Neuronal stem cell (in vitro differentiated cells): ENCODE results near the gene CERCAM.

ENCODE experiments used
- DNase-seq: peaks from one replicate; pipeline ENCODE4 v3.0.0-alpha.2; 2013; ENCODE audit warnings: low spot score
- H2AFZ ChIP-seq: one replicate; pipeline ENCODE4 v1.6.1; 2013; ENCODE audit warnings: mild to moderate bottlenecking, low read length, inconsistent platforms
- H2AK5ac ChIP-seq: 2 replicates; pipeline ENCODE4 v1.6.1; 2013; ENCODE audit warnings: low read depth, mild to moderate bottlenecking, inconsistent platforms, low read length, moderate library complexity, mixed read lengths
- H2BK120ac ChIP-seq: 2 replicates; pipeline ENCODE4 v1.6.1; 2013; ENCODE audit warnings: low read depth, mild to moderate bottlenecking, inconsistent platforms, low read length, moderate library complexity, mixed read lengths
- H2BK12ac ChIP-seq: one replicate; pipeline ENCODE4 v1.6.1; 2013; ENCODE audit warnings: low read length, inconsistent platforms
- H2BK15ac ChIP-seq: 2 replicates; pipeline ENCODE4 v1.6.1; 2013; ENCODE audit warnings: mild to moderate bottlenecking, low read length, inconsistent platforms, mixed read lengths
- H2BK5ac ChIP-seq: one replicate; pipeline ENCODE4 v1.6.1; 2013; ENCODE audit warnings: inconsistent platforms, mild to moderate bottlenecking, low read length, moderate library complexity
- H3K14ac ChIP-seq: one replicate; pipeline ENCODE4 v1.6.1; 2013; ENCODE audit warnings: low read length, inconsistent platforms
- H3K18ac ChIP-seq: 2 replicates; pipeline ENCODE4 v1.6.1; 2013; ENCODE audit warnings: low read length, inconsistent platforms
- H3K23ac ChIP-seq: 2 replicates; pipeline ENCODE4 v1.6.1; 2013; ENCODE audit warnings: low read depth, mild to moderate bottlenecking, mixed read lengths, low read length, inconsistent platforms; ENCODE audit not compliant: poor library complexity
- H3K27ac ChIP-seq: replicated peaks from 3 replicates; pipeline ENCODE4 v1.5.1; 2013; ENCODE audit warnings: low read length, inconsistent platforms
- H3K27me3 ChIP-seq, 3 experiments: 2 replicates each; pipeline ENCODE4 v1.6.1; 2013; ENCODE audit warnings: low read length in 3 of 3, mild to moderate bottlenecking in 2 of 3, inconsistent platforms in 1 of 3, low read depth in 1 of 3, mixed read lengths in 1 of 3, moderate library complexity in 1 of 3; ENCODE audit not compliant: control insufficient read depth in 3 of 3, insufficient read depth in 3 of 3
- H3K36me3 ChIP-seq, 2 donors: replicated peaks in 1 of 2; 2 replicates each; pipeline ENCODE4 v1.6.1; 2013; ENCODE audit warnings: low read length in 2 of 2; ENCODE audit not compliant: control insufficient read depth in 2 of 2, insufficient read depth in 2 of 2
- H3K4ac ChIP-seq: 2 replicates; pipeline ENCODE4 v1.6.1; 2013; ENCODE audit warnings: inconsistent platforms, mild to moderate bottlenecking, low read length, moderate library complexity
- H3K4me1 ChIP-seq, 2 donors: 1 replicate in 1 of 2; 2 replicates in 1 of 2; pipeline ENCODE4 v1.6.1; 2013; ENCODE audit warnings: low read length in 2 of 2, low read depth in 1 of 2; ENCODE audit not compliant: control insufficient read depth in 2 of 2, insufficient read depth in 1 of 2
- H3K4me2 ChIP-seq: one replicate; pipeline ENCODE4 v1.6.1; 2013; ENCODE audit warnings: mild to moderate bottlenecking, low read length, inconsistent platforms; ENCODE audit not compliant: insufficient read depth, poor library complexity, severe bottlenecking
- H3K4me3 ChIP-seq, 2 donors: 2 replicates each; pipeline ENCODE4 v1.5.1; 2013; ENCODE audit warnings: low read length in 2 of 2, mild to moderate bottlenecking in 2 of 2, inconsistent platforms in 1 of 2, moderate library complexity in 1 of 2
- H3K79me1 ChIP-seq: one replicate; pipeline ENCODE4 v1.6.1; 2013; ENCODE audit warnings: low read depth, mild to moderate bottlenecking, inconsistent platforms, low read length, moderate library complexity
- H3K9ac ChIP-seq: one replicate; pipeline ENCODE4 v1.6.1; 2013; ENCODE audit warnings: mild to moderate bottlenecking, low read depth, low read length, inconsistent platforms; ENCODE audit not compliant: poor library complexity
- H3K9me3 ChIP-seq, 2 donors: replicated peaks in 1 of 2; 2 replicates each; pipeline versions ENCODE3 to v1.6.1; 2013; ENCODE audit warnings: low read length in 2 of 2, mild to moderate bottlenecking in 2 of 2, inconsistent platforms in 1 of 2, low read depth in 1 of 2, mixed read lengths in 1 of 2, moderate library complexity in 1 of 2; ENCODE audit not compliant: control insufficient read depth in 2 of 2, insufficient read depth in 1 of 2
- H4K8ac ChIP-seq: one replicate; pipeline ENCODE4 v1.6.1; 2013; ENCODE audit warnings: low read depth, mild to moderate bottlenecking, inconsistent platforms, low read length, moderate library complexity
- H4K91ac ChIP-seq: one replicate; pipeline ENCODE4 v1.6.1; 2013; ENCODE audit warnings: low read length, low read depth, mild to moderate bottlenecking, inconsistent platforms; ENCODE audit not compliant: poor library complexity
- WGBS, 2 donors: extraction: QIAGEN DNeasy Blood & Tissue Kit; methylation state at CpG; one replicate each; pipeline ENCODE4 v1.1.7; 2013; ENCODE audit warnings: missing lambda C conversion rate in 2 of 2, mixed read lengths in 1 of 2; ENCODE audit not compliant: insufficient read length in 2 of 2, insufficient replicate concordance in 1 of 2; ENCODE audit errors: extremely low coverage in 2 of 2; 5-methylcytosine and 5-hydroxymethylcytosine counted together

The CERCAM gene

GRCh38 chr9:128385496-128386460 lies 34.9 kb upstream of the CERCAM start:
- H3K4me2 ChIP-seq: no peak overlapping the region
- H3K27me3 ChIP-seq: peaks cover 0 to 88% (median 0%) of the 10 kb centered on the region in 3 experiments
- no peak overlapping the region for H2AK5ac ChIP-seq
- H2BK5ac ChIP-seq: no peak overlapping the region
- no peak overlapping the region for H2BK12ac ChIP-seq
- H2BK15ac ChIP-seq: no peak overlapping the region
- no peak overlapping the region for H3K9ac ChIP-seq
- no peak overlapping the region for H3K4ac ChIP-seq
- H3K4me3 ChIP-seq: no peak overlapping the region
- peaks cover 16 to 92% of the 10 kb centered on the region in 2 donors for H3K4me1 ChIP-seq
- WGBS, 2 donors: no CpG with 5 or more reads among the region's 18 CpGs
- H3K27ac ChIP-seq: no peak overlapping the region
- no peak overlapping the region for H4K8ac ChIP-seq
- no peak overlapping the region for H3K18ac ChIP-seq
- no peak overlapping the region for H4K91ac ChIP-seq
- peaks cover 4% of the 10 kb centered on the region for H3K79me1 ChIP-seq
- no peak overlapping the region for H3K14ac ChIP-seq
- H3K23ac ChIP-seq: no peak overlapping the region
- no peak for DNase-seq
- H2AFZ ChIP-seq: no peak overlapping the region
- H2BK120ac ChIP-seq: no peak overlapping the region
- H3K36me3 ChIP-seq: peaks cover 11 to 63% of the 10 kb centered on the region in 2 donors
- no peaks in the 10 kb centered on the region for H3K9me3 ChIP-seq

GRCh38 chr9:128388150-128388549 lies 32.5 kb upstream of the CERCAM start:
- H3K14ac ChIP-seq: no peak overlapping the region
- H3K4ac ChIP-seq: no peak overlapping the region
- H3K27ac ChIP-seq: no peak overlapping the region
- H3K9me3 ChIP-seq: no peaks in the 10 kb centered on the region
- peaks cover 11 to 74% of the 10 kb centered on the region in 2 donors for H3K36me3 ChIP-seq
- no peak overlapping the region for H4K8ac ChIP-seq
- no peak overlapping the region for H4K91ac ChIP-seq
- H2BK5ac ChIP-seq: no peak overlapping the region
- H3K4me1 ChIP-seq: peaks cover 12 to 86% of the 10 kb centered on the region in 2 donors
- no peak overlapping the region for H2BK12ac ChIP-seq
- no peak overlapping the region for H3K23ac ChIP-seq
- no peak overlapping the region for H3K4me2 ChIP-seq
- H3K9ac ChIP-seq: no peak overlapping the region
- H3K79me1 ChIP-seq: peaks cover 4% of the 10 kb centered on the region
- H2AK5ac ChIP-seq: no peak overlapping the region
- H2AFZ ChIP-seq: no peak overlapping the region
- no peak overlapping the region for H2BK120ac ChIP-seq
- H3K27me3 ChIP-seq: peaks cover 0 to 97% (median 18%) of the 10 kb centered on the region in 3 experiments
- H3K18ac ChIP-seq: no peak overlapping the region
- no peak overlapping the region for H2BK15ac ChIP-seq
- no CpG with 5 or more reads among the region's 10 CpGs for WGBS, 2 donors
- no peak overlapping the region for H3K4me3 ChIP-seq
- no peak for DNase-seq

- Histone ChIP-seq H3K23ac (peak overlapping the region; percentile 6), H3K18ac (no peak overlapping the region), H3K27me3 (peaks cover 0 to 99% (median 26%) of the 10 kb centered on the region in 3 experiments), H3K14ac (no peak overlapping the region), H2BK15ac (no peak overlapping the region), H3K9me3 (no peaks in the 10 kb centered on the region), H4K91ac (no peak overlapping the region), H3K36me3 (peaks cover 11 to 70% of the 10 kb centered on the region in 2 donors), H3K27ac (no peak overlapping the region), H3K79me1 (no peaks in the 10 kb centered on the region), H4K8ac (no peak overlapping the region), H3K9ac (no peak overlapping the region), H3K4ac (no peak overlapping the region), H3K4me3 (no peak overlapping the region), H3K4me2 (no peak overlapping the region), H2BK120ac (no peak overlapping the region), H2AK5ac (no peak overlapping the region), H2BK5ac (no peak overlapping the region), H2AFZ (no peak overlapping the region), H3K4me1 (peaks cover 11 to 80% of the 10 kb centered on the region in 2 donors), H2BK12ac (no peak overlapping the region)
- no CpG with 5 or more reads among the region's 13 CpGs for WGBS, 2 donors
- no peak for DNase-seq
Measured at GRCh38 chr9:128389395-128390149, 31.1 kb upstream of the CERCAM start.
